ENCODE data around the gene CGB8.
"Not testable (repeated sequence)": the region's sequence is repeated elsewhere in the genome, so short reads cannot be mapped to it uniquely, and the experiment has no call there.

The CGB8 gene

DNA sequence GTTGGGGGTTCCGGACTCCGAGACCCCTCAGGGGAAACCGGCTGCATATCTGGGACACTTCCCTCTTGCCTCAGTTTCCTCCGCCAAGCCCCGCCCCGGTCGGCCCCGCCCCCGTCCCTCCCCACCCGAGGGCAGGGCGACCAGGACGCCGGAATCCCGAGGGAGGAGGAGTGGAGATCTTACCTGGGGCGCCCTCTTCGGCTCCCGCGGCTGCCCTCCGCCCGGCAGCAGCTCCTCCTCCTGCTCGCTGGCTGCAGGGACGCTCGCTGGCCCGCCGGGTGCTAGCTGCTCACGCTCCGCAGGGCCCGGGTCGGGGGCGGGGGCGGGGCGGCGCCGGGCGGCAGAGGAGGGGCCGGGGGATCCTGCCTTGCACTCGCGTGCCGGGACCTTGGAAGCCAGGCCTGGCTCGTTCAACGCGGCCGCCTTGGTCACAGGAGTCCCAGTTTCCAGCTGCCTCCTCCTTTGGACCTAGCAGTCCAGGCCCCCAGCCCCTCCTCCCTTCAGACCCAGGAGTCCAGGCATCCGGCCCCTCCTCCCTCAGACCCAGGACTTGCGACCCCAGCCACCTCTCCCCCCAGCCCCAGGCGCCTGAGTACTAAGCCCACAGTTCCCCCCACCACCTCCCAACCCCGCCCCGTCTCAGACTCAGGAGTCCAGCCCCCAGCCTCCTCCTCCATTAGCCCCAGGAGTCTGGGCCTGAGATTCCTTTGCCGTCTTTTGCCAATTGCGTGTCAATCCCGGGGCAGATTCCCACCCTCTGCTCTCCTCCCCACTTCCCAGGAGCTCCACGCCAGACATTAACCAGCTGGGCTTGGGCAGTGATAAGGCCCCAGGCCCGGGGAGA lies 16.1 kb upstream of the CGB8 start, which contains the start of gene NTF4:
Gene NTF4, minus strand, starts transcription at position 51 of the 844 bp plus-strand sequence. CDS start 2,821 bp downstream, outside the sequence.
- DNase-seq (ENCODE audit: low read depth in 2 of 2) = no peak

GRCh38 chr19:49064029-49064629 lies 15.2 kb upstream of the CGB8 start:
- DNase-seq (ENCODE audit: low read depth in 2 of 2) = no peak

DNA sequence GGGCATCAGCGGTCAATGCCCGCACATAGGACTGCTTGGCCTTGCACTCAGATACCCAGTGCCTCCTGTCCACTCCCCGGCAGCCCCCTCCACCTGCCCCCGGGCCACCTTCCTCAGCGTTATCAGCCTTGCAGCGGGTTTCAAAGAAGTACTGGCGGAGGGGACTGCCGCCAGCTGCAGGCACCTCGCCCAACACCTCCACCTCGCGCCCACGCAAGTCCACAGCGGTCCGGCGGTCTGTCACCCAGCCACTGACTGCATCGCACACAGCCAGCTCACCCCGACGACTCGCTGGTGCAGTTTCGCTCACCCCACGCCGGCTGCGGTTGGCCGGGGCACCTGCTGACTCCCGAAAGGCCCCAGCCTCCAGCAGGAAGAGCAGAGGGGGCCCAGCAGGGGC lies 12.5 kb upstream of the CGB8 start:
- no peak for DNase-seq (ENCODE audit: low read depth in 2 of 2)

- DNase-seq (ENCODE audit: low read depth in 2 of 2) = no peak
These were observed 12.1 kb upstream of the CGB8 start for GRCh38 chr19:49061000-49061399.

GRCh38 chr19:49059053-49059452 lies 10.1 kb upstream of the CGB8 start:
- no peak for DNase-seq (ENCODE audit: low read depth in 2 of 2)

- DNase-seq (ENCODE audit: low read depth in 2 of 2) = no peak
These were observed 9.7 kb upstream of the CGB8 start for GRCh38 chr19:49058562-49058961.

- no peak for DNase-seq (ENCODE audit: low read depth in 2 of 2)
These were observed 8.8 kb upstream of the CGB8 start, which contains the start of gene CGB7 for GRCh38 chr19:49057636-49058234. CGB7 (minus strand) TSS chr19:49057749; CDS start chr19:49055375, 2,374 bp downstream.

- DNase-seq (ENCODE audit: low read depth in 2 of 2) = not testable (repeated sequence)
These were observed 8.1 kb upstream of the CGB8 start for GRCh38 chr19:49056902-49057596.

- no peak for DNase-seq (ENCODE audit: low read depth in 2 of 2)
These were observed 7.4 kb upstream of the CGB8 start for GRCh38 chr19:49056101-49056901.

- not testable (repeated sequence) for DNase-seq (ENCODE audit: low read depth in 2 of 2)
These were observed 1.6 kb upstream of the CGB8 start for GRCh38 chr19:49050376-49051033.

DNA sequence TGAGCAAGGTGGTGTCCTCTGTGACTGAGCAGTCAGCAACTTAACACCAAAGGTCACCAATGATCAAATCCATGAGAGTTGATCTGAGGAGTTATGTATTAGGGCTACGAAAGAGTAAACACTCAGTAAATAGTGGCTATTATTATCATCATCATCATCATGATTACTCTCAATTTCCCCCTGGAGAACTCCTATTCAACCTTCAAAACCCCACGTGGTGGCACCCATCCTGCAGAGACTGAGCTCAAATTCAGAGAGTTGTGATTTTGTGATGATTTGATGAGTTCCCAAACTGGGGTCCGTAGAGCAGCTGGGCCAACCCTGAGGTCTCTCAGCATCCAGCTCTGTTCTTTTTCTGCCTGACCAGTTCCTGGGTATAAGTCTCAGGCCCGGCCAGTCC lies 923 bp upstream of the CGB8 start:
- not testable (repeated sequence) for DNase-seq (ENCODE audit: low read depth in 2 of 2)

DNA sequence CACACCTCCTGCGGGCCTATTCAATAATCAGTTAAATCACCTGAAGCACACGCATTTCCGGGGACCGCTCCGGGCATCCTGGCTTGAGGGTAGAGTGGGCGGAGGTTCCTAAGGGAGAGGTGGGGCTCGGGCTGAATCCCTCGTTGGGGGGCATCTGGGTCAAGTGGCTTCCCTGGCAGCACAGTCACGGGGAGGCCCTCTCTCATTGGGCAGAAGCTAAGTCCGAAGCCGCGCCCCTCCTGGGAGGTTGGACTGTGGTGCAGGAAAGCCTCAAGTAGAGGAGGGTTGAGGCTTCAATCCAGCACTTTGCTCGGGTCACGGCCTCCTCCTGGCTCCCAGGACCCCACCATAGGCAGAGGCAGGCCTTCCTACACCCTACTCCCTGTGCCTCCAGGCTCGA lies 5.4 kb downstream of the CGB8 start, which contains the start of gene CGB5:
Gene CGB5, plus strand, starts transcription at position 301 of the 400 bp plus-strand sequence. CDS start 362 bp downstream, outside the sequence.
- not testable (repeated sequence) for DNase-seq (ENCODE audit: low read depth in 2 of 2)

- not testable (repeated sequence) for DNase-seq (ENCODE audit: low read depth in 2 of 2)
These were observed 6.2 kb downstream of the CGB8 start for GRCh38 chr19:49042666-49043065.

GRCh38 chr19:49042177-49042576 lies 6.7 kb downstream of the CGB8 start:
- no peak for DNase-seq (ENCODE audit: low read depth in 2 of 2)

- not testable (repeated sequence) for DNase-seq (ENCODE audit: low read depth in 2 of 2)
These were observed 9.2 kb downstream of the CGB8 start for GRCh38 chr19:49039736-49040135.

GRCh38 chr19:49038557-49039276 lies 10.2 kb downstream of the CGB8 start:
- not testable (repeated sequence) for DNase-seq (ENCODE audit: low read depth in 2 of 2)

GRCh38 chr19:49038111-49038510 lies 10.8 kb downstream of the CGB8 start:
- not testable (repeated sequence) for DNase-seq (ENCODE audit: low read depth in 2 of 2)

DNA sequence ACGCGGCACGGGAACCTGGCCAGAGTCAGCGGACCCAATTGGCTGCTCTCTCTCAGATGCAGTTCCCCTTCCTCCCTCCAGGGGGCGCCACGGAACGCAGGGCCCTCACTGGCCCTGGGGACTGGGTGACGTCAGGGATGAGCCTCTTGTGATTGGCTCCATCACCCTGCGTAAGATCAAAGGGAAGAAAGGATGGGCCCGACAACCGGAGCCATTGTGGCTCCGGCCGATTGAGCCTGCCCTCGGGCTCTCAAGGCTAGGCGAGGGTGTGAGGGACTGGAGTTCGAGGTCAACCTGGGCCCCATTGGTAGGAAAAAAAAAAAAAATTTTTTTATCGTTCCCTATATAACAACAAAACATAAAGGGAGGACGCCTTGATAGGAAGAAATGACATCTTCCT lies 12.1 kb downstream of the CGB8 start, which contains the start of gene CGB1:
Gene CGB1, minus strand, starts transcription at position 81 of the 400 bp plus-strand sequence. CDS start 184 bp downstream, outside the sequence.
- DNase-seq (ENCODE audit: low read depth in 2 of 2) = not testable (repeated sequence)

DNA sequence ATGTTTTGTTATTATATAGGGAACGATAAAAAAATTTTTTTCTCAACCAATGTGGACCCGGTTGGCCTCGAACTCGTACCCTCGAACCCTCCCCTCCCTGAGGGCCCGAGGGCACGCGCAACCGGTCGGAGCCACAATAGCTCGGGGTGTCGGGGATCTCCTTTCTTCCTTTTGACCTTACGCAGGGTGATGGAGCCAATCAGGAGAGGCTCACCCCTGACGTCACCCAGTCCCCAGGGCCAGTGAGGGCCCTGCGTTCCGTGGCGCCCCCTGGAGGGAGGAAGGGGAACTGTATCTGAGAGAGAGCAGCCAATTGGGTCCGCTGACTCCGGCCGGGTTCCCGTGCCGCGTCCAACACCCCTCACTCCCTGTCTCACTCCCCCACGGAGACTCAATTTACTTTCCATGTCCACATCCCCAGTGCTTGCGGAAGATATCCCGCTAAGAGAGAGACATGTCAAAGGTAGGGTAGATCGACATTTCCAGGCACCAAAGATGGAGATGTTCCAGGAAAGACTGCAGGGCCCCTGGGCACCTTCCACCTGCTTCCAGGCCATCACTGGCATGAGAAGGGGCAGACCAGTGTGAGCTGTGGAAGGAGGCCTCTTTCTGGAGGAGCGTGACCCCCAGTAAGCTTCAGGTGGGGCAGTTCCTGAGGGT lies 17.1 kb downstream of the CGB8 start, which contains the start of gene CGB2:
Gene CGB2, plus strand, starts transcription at position 249 of the 660 bp plus-strand sequence. Its CDS starts 206 bp downstream, at position 455.
- DNase-seq (ENCODE audit: low read depth in 2 of 2) = not testable (repeated sequence)

Measured in fibroblast of skin of left biceps (primary cell).